Body of pancreas (tissue), 4 donors: ENCODE results near the gene SCCPDH. TPM values are rescaled to one million over a fixed set of nuclear protein-coding genes. Genes with fewer than 3 reads are reported as not detected.

Experiments
- ATAC-seq: fragments of 150-250 bp; one replicate; pipeline ENCODE4 v1.9.1; 2016
- DNase-seq, 4 donors: peaks; one replicate each; pipeline ENCODE4 v3.0.0-alpha.2; 2019
- H3K27ac ChIP-seq, 4 donors: fragments of 200-600 bp; sonication (generic); 1 replicate in 3 of 4; 2 replicates in 1 of 4; pipeline versions ENCODE4 v1.5.1 to v1.6.1; 2016 to 2019; ENCODE audit warnings: mild to moderate bottlenecking in 1 of 4, mixed read lengths in 1 of 4, moderate library complexity in 1 of 4
- H3K27me3 ChIP-seq, 2 donors: fragments of 200-600 bp; sonication (generic); one replicate each; pipeline ENCODE4 v1.6.0; 2016; ENCODE audit warnings: mild to moderate bottlenecking in 1 of 2
- H3K36me3 ChIP-seq, 2 donors: fragments of 200-600 bp; sonication (generic); replicated peaks in 1 of 2; 2 replicates each; pipeline ENCODE4 v1.5.1; 2016; ENCODE audit warnings: low read depth in 2 of 2; ENCODE audit not compliant: insufficient read depth in 1 of 2
- H3K4me1 ChIP-seq: fragments of 200-600 bp; sonication (generic); one replicate; pipeline ENCODE4 v1.6.0; 2016
- H3K4me3 ChIP-seq, 2 donors: fragments of 200-600 bp; sonication (generic); 1 replicate in 1 of 2; 2 replicates in 1 of 2; pipeline ENCODE4 v1.5.1; 2016 to 2019
- H3K9me3 ChIP-seq, 3 donors: fragments of 200-600 bp; sonication (generic); 1 replicate in 2 of 3; 2 replicates in 1 of 3; pipeline ENCODE4 v1.5.1; 2016
- POLR2A ChIP-seq, 3 donors: fragments of 450-650 bp; IDR thresholded peaks; one replicate each; pipeline ENCODE4 v1.6.1; 2016; ENCODE audit warnings: antibody characterized with exemption in 3 of 3, mild to moderate bottlenecking in 2 of 3
- WGBS, 2 donors: methylation state at CpG; one replicate each; pipeline ENCODE4 v1.1.5; 2017; 5-methylcytosine and 5-hydroxymethylcytosine counted together
- intact Hi-C: fragments of 100-400 bp; cut with DNase I; formaldehyde crosslinking; loops from one replicate; pipeline ENCODE4 v1.15.1; 2023
- total RNA-seq, 2 donors: library from RNA; depleted of rRNA; stranded (reverse); fragments of >200 nt; gene quantifications; one replicate each; pipeline ENCODE4 v1.1.0, GENCODE V29; 2016
- TF ChIP-seq, protein P1 (sequence below), 7 experiments: fragments of 450-650 bp in 4 of 7; fragments of 200-600 bp in 3 of 7; sonication (generic) in 3 of 7; IDR thresholded peaks; one replicate each; pipeline ENCODE4 v1.5.1; 2016 to 2019; ENCODE audit warnings: antibody characterized with exemption in 7 of 7

SCCPDH gene
- total RNA-seq, 2 donors from 2014 or later = 9.9 to 15.0 TPM

DNA sequence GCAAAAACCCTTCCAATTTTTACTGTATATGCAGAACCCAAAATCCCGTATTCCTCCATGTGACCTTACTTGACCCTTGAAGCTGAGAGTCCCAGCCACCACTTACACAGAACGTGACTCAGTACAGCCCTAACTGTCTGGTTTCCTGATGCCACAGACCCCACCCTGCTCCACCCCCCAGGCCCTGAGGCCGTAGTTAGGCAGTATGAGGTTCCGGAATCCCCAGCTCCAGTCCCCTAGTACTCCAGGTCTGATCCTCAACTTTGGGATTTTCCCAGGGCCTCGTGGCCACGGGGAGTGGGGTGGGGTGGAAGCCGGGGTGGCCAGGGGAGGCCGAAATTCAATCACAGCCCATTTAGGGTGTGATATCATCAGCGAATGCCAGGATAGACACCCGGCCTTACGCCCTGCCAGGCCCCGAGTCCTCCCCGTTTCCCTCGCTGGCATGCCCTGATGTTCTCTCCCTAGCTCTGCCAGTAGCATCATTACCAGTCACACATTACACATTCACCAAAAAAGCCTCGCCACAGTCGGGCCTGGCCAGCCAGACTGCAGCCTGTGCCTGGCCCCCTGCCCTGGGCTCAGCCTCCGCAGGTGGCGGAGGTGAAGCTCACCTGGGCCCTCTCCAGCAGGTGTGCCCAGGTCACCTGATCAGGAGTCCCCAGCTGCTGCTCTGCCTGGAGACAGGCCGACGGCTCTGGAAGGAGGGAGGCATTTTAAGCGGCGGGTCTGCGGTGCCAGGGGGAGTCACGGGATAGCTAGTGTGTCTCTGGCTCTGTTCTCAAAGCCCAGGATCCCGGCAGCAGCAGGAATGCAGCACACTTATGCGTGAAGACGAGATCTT is 70.8 kb downstream of the SCCPDH start:
- WGBS, 2 donors = 59 to 63% methylated on average over 18 to 27 of the region's 27 CpGs
- Histone ChIP-seq H3K27me3 (no peaks in the 10 kb centered on the region), H3K27ac (no peak overlapping the region), H3K9me3 (no peaks in the 10 kb centered on the region), H3K4me3 (no peak overlapping the region), H3K36me3 (no peaks in the 10 kb centered on the region), H3K4me1 (no peaks in the 10 kb centered on the region)
- no peak for ATAC-seq
- no peak for DNase-seq
- intact Hi-C loops = no loop called here
- no peak for TF ChIP-seq POLR2A (IDR thresholded peaks at IDR 0.05)
- TF ChIP-seq, protein P1, sequence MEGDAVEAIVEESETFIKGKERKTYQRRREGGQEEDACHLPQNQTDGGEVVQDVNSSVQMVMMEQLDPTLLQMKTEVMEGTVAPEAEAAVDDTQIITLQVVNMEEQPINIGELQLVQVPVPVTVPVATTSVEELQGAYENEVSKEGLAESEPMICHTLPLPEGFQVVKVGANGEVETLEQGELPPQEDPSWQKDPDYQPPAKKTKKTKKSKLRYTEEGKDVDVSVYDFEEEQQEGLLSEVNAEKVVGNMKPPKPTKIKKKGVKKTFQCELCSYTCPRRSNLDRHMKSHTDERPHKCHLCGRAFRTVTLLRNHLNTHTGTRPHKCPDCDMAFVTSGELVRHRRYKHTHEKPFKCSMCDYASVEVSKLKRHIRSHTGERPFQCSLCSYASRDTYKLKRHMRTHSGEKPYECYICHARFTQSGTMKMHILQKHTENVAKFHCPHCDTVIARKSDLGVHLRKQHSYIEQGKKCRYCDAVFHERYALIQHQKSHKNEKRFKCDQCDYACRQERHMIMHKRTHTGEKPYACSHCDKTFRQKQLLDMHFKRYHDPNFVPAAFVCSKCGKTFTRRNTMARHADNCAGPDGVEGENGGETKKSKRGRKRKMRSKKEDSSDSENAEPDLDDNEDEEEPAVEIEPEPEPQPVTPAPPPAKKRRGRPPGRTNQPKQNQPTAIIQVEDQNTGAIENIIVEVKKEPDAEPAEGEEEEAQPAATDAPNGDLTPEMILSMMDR (IDR thresholded peaks at IDR 0.05) = no peak

GRCh38 chr1:246795906-246796694 is 71.9 kb downstream of the SCCPDH start:
- H3K27me3 ChIP-seq = no peaks in the 10 kb centered on the region
- no peaks in the 10 kb centered on the region for H3K4me1 ChIP-seq
- TF ChIP-seq, protein P1 (IDR thresholded peaks at IDR 0.05) = no peak
- no peak for TF ChIP-seq POLR2A (IDR thresholded peaks at IDR 0.05)
- DNase-seq (no peak), ATAC-seq (no peak)
- no peak overlapping the region for H3K27ac ChIP-seq
- WGBS, 2 donors = 86 to 89% methylated on average over 28 to 30 of the region's 30 CpGs
- no peaks in the 10 kb centered on the region for H3K9me3 ChIP-seq
- intact Hi-C loops = no loop called here
- H3K4me3 ChIP-seq = no peak overlapping the region
- no peaks in the 10 kb centered on the region for H3K36me3 ChIP-seq

- Histone ChIP-seq H3K36me3 (no peaks in the 10 kb centered on the region), H3K4me1 (no peaks in the 10 kb centered on the region), H3K4me3 (no peak overlapping the region), H3K9me3 (no peaks in the 10 kb centered on the region), H3K27me3 (no peaks in the 10 kb centered on the region), H3K27ac (no peak overlapping the region)
- ATAC-seq = no peak
- intact Hi-C loops = no loop called here
- DNase-seq = no peak
- WGBS, 2 donors = 64 to 74% methylated on average over 7 to 8 of the region's 8 CpGs
- TF ChIP-seq, protein P1 (IDR thresholded peaks at IDR 0.05) = no peak
- TF ChIP-seq POLR2A (IDR thresholded peaks at IDR 0.05) = no peak
Measured at GRCh38 chr1:246797157-246797556, 72.9 kb downstream of the SCCPDH start.

GRCh38 chr1:246797597-246797996 is 73.4 kb downstream of the SCCPDH start:
- DNase-seq = no peak
- intact Hi-C loops = no loop called here

More at GRCh38 chr1:246797597-246797996, 73.4 kb downstream of the SCCPDH start:
- no peaks in the 10 kb centered on the region for H3K27me3 ChIP-seq
- H3K9me3 ChIP-seq = no peaks in the 10 kb centered on the region
- H3K4me1 ChIP-seq = no peaks in the 10 kb centered on the region
- no peak for TF ChIP-seq POLR2A (IDR thresholded peaks at IDR 0.05)
- TF ChIP-seq, protein P1 (IDR thresholded peaks at IDR 0.05) = no peak
- ATAC-seq = no peak
- WGBS, 2 donors = 78 to 100% methylated on average over 2 to 11 of the region's 11 CpGs
- no peak overlapping the region for H3K4me3 ChIP-seq
- H3K27ac ChIP-seq = no peak overlapping the region
- no peaks in the 10 kb centered on the region for H3K36me3 ChIP-seq
